GM23338 (cell line): ENCODE results near the gene PCSK7. TPM values are rescaled to one million over a fixed set of nuclear protein-coding genes. Genes with fewer than 3 reads are reported as not detected.

Experiments
- ATAC-seq: fragments of 200-7000 bp; cut with Tn5 transposase; 3 replicates; pipeline ENCODE4 v1.9.1; 2020
- DNase-seq: peaks from one replicate; pipeline ENCODE4 v3.0.0-alpha.2; 2015; ENCODE audit warnings: low spot score
- H2AFZ ChIP-seq: fragments of 200-600 bp; sonication (generic); 2 replicates; pipeline ENCODE4 v1.8.0; 2016; ENCODE audit warnings: antibody characterized with exemption, mild to moderate bottlenecking, moderate library complexity
- H3F3A ChIP-seq: fragments of 200-600 bp; sonication (generic); replicated peaks from 2 replicates; pipeline ENCODE4 v1.8.0; 2017; ENCODE audit warnings: antibody characterized with exemption, mixed run types, low read depth
- H3K27ac ChIP-seq: fragments of 200-600 bp; sonication (generic); 2 replicates; pipeline ENCODE4 v1.6.1; 2016; ENCODE audit warnings: low read depth
- H3K27me3 ChIP-seq: fragments of 200-600 bp; sonication (generic); 2 replicates; pipeline ENCODE4 v1.8.0; 2016; ENCODE audit warnings: mild to moderate bottlenecking, mixed run types, moderate library complexity; ENCODE audit not compliant: insufficient read depth
- H3K36me3 ChIP-seq: fragments of 200-600 bp; sonication (generic); 2 replicates; pipeline ENCODE4 v1.8.0; 2016; ENCODE audit warnings: mild to moderate bottlenecking; ENCODE audit not compliant: insufficient read depth
- H3K4me1 ChIP-seq: fragments of 200-600 bp; sonication (generic); 2 replicates; pipeline ENCODE4 v1.8.0; 2016; ENCODE audit warnings: mild to moderate bottlenecking, moderate library complexity; ENCODE audit not compliant: insufficient read depth
- H3K4me2 ChIP-seq: fragments of 200-600 bp; sonication (generic); 2 replicates; pipeline ENCODE4 v1.7.1; 2017; ENCODE audit warnings: mixed run types
- H3K4me3 ChIP-seq: fragments of 200-600 bp; sonication (generic); 2 replicates; pipeline ENCODE4 v1.6.1; 2016; ENCODE audit warnings: mixed run types
- H3K79me2 ChIP-seq: fragments of 200-600 bp; sonication (generic); replicated peaks from 2 replicates; pipeline ENCODE4 v1.8.0; 2017; ENCODE audit warnings: mild to moderate bottlenecking; ENCODE audit not compliant: insufficient read depth
- H3K9me2 ChIP-seq: fragments of 200-600 bp; sonication (generic); 2 replicates; pipeline ENCODE4 v1.8.0; 2017; ENCODE audit not compliant: insufficient read depth
- H4K20me1 ChIP-seq: fragments of 200-600 bp; sonication (generic); replicated peaks from 2 replicates; pipeline ENCODE4 v1.8.0; 2017; ENCODE audit warnings: mild to moderate bottlenecking; ENCODE audit not compliant: insufficient read depth
- H3K27ac Mint-ChIP-seq: 2 replicates; pipeline ENCODE4 v1.8.0; 2020; ENCODE audit warnings: inconsistent platforms, mild to moderate bottlenecking, moderate library complexity, mixed read lengths
- H3K27me3 Mint-ChIP-seq: 3 replicates; pipeline ENCODE4 v1.8.0; 2022; ENCODE audit warnings: low read depth, mild to moderate bottlenecking, moderate library complexity, mixed read lengths, inconsistent platforms; ENCODE audit not compliant: insufficient read depth, poor library complexity
- H3K36me3 Mint-ChIP-seq: 3 replicates; pipeline ENCODE4 v1.8.0; 2021; ENCODE audit warnings: low read depth, mild to moderate bottlenecking, inconsistent platforms, moderate library complexity, mixed read lengths
- H3K4me1 Mint-ChIP-seq: 3 replicates; pipeline ENCODE4 v1.8.0; 2020; ENCODE audit warnings: mild to moderate bottlenecking, inconsistent platforms, mixed read lengths
- H3K4me3 Mint-ChIP-seq: 3 replicates; pipeline ENCODE4 v1.8.0; 2021; ENCODE audit warnings: moderate library complexity, mild to moderate bottlenecking, inconsistent platforms, mixed read lengths
- H3K9me3 Mint-ChIP-seq: 3 replicates; pipeline ENCODE4 v1.8.0; 2020; ENCODE audit warnings: moderate library complexity, mild to moderate bottlenecking, inconsistent platforms, mixed read lengths
- CREB1 ChIP-seq: fragments of 250-450 bp; sonication (Bioruptor Pico); IDR thresholded peaks from 2 replicates; pipeline ENCODE4 v1.5.0; 2020; ENCODE audit warnings: low read depth, mild to moderate bottlenecking, moderate library complexity
- EZH2 ChIP-seq: fragments of 200-600 bp; sonication (generic); IDR thresholded peaks from one replicate; pipeline ENCODE4 v1.8.0; 2017; ENCODE audit warnings: antibody characterized with exemption, mild to moderate bottlenecking, low read depth; ENCODE audit not compliant: unreplicated experiment
- EZH2phosphoT487 ChIP-seq: fragments of 200-600 bp; sonication (generic); IDR thresholded peaks from one replicate; pipeline ENCODE4 v1.8.1; 2018; ENCODE audit warnings: antibody characterized with exemption; ENCODE audit not compliant: unreplicated experiment
- JUNB ChIP-seq: IDR thresholded peaks from one replicate; pipeline ENCODE4 v1.6.1; 2016; ENCODE audit warnings: antibody characterized with exemption; ENCODE audit not compliant: unreplicated experiment
- NANOG ChIP-seq: IDR thresholded peaks from 2 replicates; pipeline ENCODE4 v1.6.1; 2016; ENCODE audit warnings: antibody characterized with exemption, borderline replicate concordance
- POLR2AphosphoS5 ChIP-seq: IDR thresholded peaks from 2 replicates; pipeline ENCODE4 v1.6.1; 2016; ENCODE audit warnings: antibody characterized with exemption, low read depth
- STAT1 ChIP-seq: IDR thresholded peaks from one replicate; pipeline ENCODE4 v1.6.1; 2016; ENCODE audit warnings: antibody characterized with exemption; ENCODE audit not compliant: unreplicated experiment
- ZNF114 ChIP-seq: fragments of 250-450 bp; sonication (Bioruptor Pico); IDR thresholded peaks from 2 replicates; pipeline ENCODE4 v1.5.0; 2020; ENCODE audit warnings: mild to moderate bottlenecking, moderate library complexity
- ZNF331 ChIP-seq: fragments of 250-450 bp; sonication (Bioruptor Pico); IDR thresholded peaks from 2 replicates; pipeline ENCODE4 v1.5.0; 2020; ENCODE audit warnings: low read depth, mild to moderate bottlenecking, moderate library complexity
- polyA plus RNA-seq: library from polyadenylated mRNA; unstranded; fragments of >200 nt; fragmentation: Nextera tagmentation; extraction: Ambion mirVana; gene quantifications from 2 replicates; pipeline ENCODE4 v1.2.1, GENCODE V29; 2016
- total RNA-seq: library from RNA; depleted of rRNA; stranded (reverse); fragments of >200 nt; shearing (Covaris generic); gene quantifications from 2 replicates; pipeline ENCODE4 v1.2.3, GENCODE V29; 2014
- TF ChIP-seq, protein P1 (sequence below): fragments of 250-450 bp; sonication (Bioruptor Pico); IDR thresholded peaks from 2 replicates; pipeline ENCODE4 v1.5.0; 2020; ENCODE audit warnings: mild to moderate bottlenecking, moderate library complexity
- TF ChIP-seq, protein P2 (sequence below), 2 experiments: fragments of 200-600 bp in 1 of 2; sonication (generic) in 1 of 2; conservative IDR thresholded peaks; 2 replicates each; pipeline versions ENCODE4 v1.5.1 to v1.6.1; 2016 to 2017; ENCODE audit warnings: antibody characterized with exemption in 2 of 2, low read depth in 2 of 2, mild to moderate bottlenecking in 2 of 2, moderate library complexity in 1 of 2
- TF ChIP-seq, protein P3 (sequence below): IDR thresholded peaks from one replicate; pipeline ENCODE4 v1.6.1; 2018; ENCODE audit warnings: antibody characterized with exemption; ENCODE audit not compliant: unreplicated experiment
- TF ChIP-seq, protein P4 (sequence below): IDR thresholded peaks from 2 replicates; pipeline ENCODE4 v1.6.1; 2016; ENCODE audit warnings: antibody characterized with exemption

The PCSK7 gene
- total and polyA plus RNA-seq, 2 experiments from 2014 or later: 12.4 to 46.4 TPM

DNA sequence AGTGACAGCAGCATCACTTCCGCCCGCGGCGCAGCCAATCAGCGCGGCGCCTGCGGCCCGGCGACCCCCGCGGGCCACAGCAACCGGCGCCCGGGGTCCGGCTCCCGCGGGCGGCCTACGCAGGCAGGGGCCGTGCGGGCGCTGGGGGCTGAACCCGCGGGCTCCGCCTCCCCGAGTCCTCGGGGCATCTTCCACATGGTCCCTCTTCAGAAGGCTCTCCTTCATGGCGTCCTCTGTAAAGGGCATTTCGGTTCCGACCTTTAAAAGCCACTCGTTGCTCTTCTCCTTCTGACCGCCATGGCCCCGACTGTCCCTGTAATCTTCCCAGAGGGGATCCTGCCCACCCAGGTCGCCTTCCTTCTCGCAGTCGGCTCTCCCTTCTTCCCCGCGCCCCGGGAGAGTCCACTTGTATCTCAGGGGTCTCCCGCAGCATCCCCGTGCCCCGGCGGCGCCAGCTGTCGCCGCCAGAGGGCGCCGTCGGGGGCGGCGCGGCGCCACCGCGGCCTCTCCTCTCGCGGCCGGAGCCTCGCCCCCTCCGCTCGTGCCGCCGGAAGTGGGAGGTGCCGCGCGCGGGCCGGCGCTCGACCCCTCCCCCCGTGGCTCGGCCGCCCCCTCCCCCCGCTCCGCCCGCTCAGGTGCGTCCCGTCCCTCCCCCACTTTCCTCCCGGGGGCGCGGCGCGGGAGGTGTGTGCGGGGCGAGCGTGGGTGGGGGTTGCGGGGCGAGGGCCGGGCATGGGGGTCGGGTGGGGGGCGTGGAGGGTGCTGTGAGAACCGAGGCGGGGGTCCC, 412 bp upstream of the PCSK7 start, which contains the start of gene RNF214:
Gene RNF214 (plus strand): TSS at position 580 of the 787 bp plus-strand sequence. CDS start 1,602 bp downstream, outside the sequence.
- Histone ChIP-seq H3K9me2 (no peaks in the 10 kb centered on the region), H3K27ac (peak within 1 kb of the TSS; percentile 91; the same call in 1 of the 2 replicates), H3K36me3 (no peaks in the 10 kb centered on the region), H2AFZ (peak within 1 kb of the TSS; percentile 100), H3K4me3 (peak within 1 kb of the TSS; percentile 97), H3K27me3 (no peaks in the 10 kb centered on the region), H3F3A (0 out of 2 replicates have a peak, but pooled peaks cover 4% of the 10 kb centered on the region), H4K20me1 (peaks cover 7% of the 10 kb centered on the region; the same call in 1 of the 2 replicates), H3K79me2 (peaks cover 44% of the 10 kb centered on the region), H3K4me2 (peak within 1 kb of the TSS; percentile 97), H3K4me1 (peaks cover 7% of the 10 kb centered on the region)
- TF ChIP-seq EZH2 (no peak), POLR2AphosphoS5 (no peak), EZH2phosphoT487 (no peak), STAT1 (no peak), NANOG (no peak), CREB1 (CRISPR knock-in tag) (no peak), JUNB (no peak), ZNF331 (CRISPR knock-in tag) (no peak), ZNF114 (CRISPR knock-in tag) (no peak)
- TF ChIP-seq, protein P1, sequence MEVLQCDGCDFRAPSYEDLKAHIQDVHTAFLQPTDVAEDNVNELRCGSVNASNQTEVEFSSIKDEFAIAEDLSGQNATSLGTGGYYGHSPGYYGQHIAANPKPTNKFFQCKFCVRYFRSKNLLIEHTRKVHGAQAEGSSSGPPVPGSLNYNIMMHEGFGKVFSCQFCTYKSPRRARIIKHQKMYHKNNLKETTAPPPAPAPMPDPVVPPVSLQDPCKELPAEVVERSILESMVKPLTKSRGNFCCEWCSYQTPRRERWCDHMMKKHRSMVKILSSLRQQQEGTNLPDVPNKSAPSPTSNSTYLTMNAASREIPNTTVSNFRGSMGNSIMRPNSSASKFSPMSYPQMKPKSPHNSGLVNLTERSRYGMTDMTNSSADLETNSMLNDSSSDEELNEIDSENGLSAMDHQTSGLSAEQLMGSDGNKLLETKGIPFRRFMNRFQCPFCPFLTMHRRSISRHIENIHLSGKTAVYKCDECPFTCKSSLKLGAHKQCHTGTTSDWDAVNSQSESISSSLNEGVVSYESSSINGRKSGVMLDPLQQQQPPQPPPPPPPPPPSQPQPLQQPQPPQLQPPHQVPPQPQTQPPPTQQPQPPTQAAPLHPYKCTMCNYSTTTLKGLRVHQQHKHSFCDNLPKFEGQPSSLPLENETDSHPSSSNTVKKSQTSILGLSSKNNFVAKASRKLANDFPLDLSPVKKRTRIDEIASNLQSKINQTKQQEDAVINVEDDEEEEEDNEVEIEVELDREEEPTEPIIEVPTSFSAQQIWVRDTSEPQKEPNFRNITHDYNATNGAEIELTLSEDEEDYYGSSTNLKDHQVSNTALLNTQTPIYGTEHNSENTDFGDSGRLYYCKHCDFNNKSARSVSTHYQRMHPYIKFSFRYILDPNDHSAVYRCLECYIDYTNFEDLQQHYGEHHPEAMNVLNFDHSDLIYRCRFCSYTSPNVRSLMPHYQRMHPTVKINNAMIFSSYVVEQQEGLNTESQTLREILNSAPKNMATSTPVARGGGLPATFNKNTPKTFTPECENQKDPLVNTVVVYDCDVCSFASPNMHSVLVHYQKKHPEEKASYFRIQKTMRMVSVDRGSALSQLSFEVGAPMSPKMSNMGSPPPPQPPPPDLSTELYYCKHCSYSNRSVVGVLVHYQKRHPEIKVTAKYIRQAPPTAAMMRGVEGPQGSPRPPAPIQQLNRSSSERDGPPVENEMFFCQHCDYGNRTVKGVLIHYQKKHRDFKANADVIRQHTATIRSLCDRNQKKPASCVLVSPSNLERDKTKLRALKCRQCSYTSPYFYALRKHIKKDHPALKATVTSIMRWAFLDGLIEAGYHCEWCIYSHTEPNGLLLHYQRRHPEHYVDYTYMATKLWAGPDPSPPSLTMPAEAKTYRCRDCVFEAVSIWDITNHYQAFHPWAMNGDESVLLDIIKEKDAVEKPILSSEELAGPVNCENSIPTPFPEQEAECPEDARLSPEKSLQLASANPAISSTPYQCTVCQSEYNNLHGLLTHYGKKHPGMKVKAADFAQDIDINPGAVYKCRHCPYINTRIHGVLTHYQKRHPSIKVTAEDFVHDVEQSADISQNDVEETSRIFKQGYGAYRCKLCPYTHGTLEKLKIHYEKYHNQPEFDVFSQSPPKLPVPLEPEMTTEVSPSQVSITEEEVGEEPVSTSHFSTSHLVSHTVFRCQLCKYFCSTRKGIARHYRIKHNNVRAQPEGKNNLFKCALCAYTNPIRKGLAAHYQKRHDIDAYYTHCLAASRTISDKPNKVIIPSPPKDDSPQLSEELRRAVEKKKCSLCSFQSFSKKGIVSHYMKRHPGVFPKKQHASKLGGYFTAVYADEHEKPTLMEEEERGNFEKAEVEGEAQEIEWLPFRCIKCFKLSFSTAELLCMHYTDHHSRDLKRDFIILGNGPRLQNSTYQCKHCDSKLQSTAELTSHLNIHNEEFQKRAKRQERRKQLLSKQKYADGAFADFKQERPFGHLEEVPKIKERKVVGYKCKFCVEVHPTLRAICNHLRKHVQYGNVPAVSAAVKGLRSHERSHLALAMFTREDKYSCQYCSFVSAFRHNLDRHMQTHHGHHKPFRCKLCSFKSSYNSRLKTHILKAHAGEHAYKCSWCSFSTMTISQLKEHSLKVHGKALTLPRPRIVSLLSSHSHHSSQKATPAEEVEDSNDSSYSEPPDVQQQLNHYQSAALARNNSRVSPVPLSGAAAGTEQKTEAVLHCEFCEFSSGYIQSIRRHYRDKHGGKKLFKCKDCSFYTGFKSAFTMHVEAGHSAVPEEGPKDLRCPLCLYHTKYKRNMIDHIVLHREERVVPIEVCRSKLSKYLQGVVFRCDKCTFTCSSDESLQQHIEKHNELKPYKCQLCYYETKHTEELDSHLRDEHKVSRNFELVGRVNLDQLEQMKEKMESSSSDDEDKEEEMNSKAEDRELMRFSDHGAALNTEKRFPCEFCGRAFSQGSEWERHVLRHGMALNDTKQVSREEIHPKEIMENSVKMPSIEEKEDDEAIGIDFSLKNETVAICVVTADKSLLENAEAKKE (CRISPR knock-in tag): no peak
- TF ChIP-seq, protein P2, sequence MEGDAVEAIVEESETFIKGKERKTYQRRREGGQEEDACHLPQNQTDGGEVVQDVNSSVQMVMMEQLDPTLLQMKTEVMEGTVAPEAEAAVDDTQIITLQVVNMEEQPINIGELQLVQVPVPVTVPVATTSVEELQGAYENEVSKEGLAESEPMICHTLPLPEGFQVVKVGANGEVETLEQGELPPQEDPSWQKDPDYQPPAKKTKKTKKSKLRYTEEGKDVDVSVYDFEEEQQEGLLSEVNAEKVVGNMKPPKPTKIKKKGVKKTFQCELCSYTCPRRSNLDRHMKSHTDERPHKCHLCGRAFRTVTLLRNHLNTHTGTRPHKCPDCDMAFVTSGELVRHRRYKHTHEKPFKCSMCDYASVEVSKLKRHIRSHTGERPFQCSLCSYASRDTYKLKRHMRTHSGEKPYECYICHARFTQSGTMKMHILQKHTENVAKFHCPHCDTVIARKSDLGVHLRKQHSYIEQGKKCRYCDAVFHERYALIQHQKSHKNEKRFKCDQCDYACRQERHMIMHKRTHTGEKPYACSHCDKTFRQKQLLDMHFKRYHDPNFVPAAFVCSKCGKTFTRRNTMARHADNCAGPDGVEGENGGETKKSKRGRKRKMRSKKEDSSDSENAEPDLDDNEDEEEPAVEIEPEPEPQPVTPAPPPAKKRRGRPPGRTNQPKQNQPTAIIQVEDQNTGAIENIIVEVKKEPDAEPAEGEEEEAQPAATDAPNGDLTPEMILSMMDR (conservative IDR thresholded peaks at IDR 0.05; ENCODE audit: low read depth in 2 of 2): peak; percentile 69 to 70
- TF ChIP-seq, protein P3, sequence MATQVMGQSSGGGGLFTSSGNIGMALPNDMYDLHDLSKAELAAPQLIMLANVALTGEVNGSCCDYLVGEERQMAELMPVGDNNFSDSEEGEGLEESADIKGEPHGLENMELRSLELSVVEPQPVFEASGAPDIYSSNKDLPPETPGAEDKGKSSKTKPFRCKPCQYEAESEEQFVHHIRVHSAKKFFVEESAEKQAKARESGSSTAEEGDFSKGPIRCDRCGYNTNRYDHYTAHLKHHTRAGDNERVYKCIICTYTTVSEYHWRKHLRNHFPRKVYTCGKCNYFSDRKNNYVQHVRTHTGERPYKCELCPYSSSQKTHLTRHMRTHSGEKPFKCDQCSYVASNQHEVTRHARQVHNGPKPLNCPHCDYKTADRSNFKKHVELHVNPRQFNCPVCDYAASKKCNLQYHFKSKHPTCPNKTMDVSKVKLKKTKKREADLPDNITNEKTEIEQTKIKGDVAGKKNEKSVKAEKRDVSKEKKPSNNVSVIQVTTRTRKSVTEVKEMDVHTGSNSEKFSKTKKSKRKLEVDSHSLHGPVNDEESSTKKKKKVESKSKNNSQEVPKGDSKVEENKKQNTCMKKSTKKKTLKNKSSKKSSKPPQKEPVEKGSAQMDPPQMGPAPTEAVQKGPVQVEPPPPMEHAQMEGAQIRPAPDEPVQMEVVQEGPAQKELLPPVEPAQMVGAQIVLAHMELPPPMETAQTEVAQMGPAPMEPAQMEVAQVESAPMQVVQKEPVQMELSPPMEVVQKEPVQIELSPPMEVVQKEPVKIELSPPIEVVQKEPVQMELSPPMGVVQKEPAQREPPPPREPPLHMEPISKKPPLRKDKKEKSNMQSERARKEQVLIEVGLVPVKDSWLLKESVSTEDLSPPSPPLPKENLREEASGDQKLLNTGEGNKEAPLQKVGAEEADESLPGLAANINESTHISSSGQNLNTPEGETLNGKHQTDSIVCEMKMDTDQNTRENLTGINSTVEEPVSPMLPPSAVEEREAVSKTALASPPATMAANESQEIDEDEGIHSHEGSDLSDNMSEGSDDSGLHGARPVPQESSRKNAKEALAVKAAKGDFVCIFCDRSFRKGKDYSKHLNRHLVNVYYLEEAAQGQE: no peak
- TF ChIP-seq, protein P4, sequence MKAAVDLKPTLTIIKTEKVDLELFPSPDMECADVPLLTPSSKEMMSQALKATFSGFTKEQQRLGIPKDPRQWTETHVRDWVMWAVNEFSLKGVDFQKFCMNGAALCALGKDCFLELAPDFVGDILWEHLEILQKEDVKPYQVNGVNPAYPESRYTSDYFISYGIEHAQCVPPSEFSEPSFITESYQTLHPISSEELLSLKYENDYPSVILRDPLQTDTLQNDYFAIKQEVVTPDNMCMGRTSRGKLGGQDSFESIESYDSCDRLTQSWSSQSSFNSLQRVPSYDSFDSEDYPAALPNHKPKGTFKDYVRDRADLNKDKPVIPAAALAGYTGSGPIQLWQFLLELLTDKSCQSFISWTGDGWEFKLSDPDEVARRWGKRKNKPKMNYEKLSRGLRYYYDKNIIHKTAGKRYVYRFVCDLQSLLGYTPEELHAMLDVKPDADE: peak; percentile 38; the same call in 1 of the 2 replicates
- Mint-ChIP-seq H3K4me3 (peak within 1 kb of the TSS; percentile 95), H3K4me1 (peaks cover 25% of the 10 kb centered on the region), H3K36me3 (peaks cover 13% of the 10 kb centered on the region; the same call in 2 of the 3 replicates), H3K27me3 (peaks cover 12% of the 10 kb centered on the region), H3K27ac (peak within 1 kb of the TSS; percentile 96), H3K9me3 (no peaks in the 10 kb centered on the region)
- DNase-seq (peak; percentile 87), ATAC-seq (peak; percentile 88)
